GM12892 (cell line): ENCODE measurements around the gene TOR1AIP2.

Source experiments
- DNase-seq: peaks from one replicate; pipeline ENCODE4 v3.0.0; 2011; ENCODE audit not compliant: insufficient read length
- FAIRE-seq: peaks from 2 replicates; lab custom pipeline; 2011; peaks lifted over from hg19 to GRCh38; lab: Jason Lieb, UNC
- POLR2A ChIP-seq: IDR thresholded peaks from 2 replicates; pipeline ENCODE4 v1.6.1; 2011; ENCODE audit warnings: low read depth, low read length, control low read depth
- POLR2AphosphoS5 ChIP-seq: IDR thresholded peaks from 2 replicates; pipeline ENCODE4 v1.6.1; 2011; ENCODE audit warnings: low read depth, low read length, control low read depth
- TAF1 ChIP-seq: IDR thresholded peaks from 2 replicates; pipeline ENCODE4 v1.6.1; 2011; ENCODE audit warnings: low read depth, mild to moderate bottlenecking, control low read depth, low read length, borderline replicate concordance

The TOR1AIP2 gene

GRCh38 chr1:179798864-179799516, 78.6 kb downstream of the TOR1AIP2 start:
- no peak for FAIRE-seq
- TF ChIP-seq POLR2A, result no peak
- no peak for TF ChIP-seq TAF1
- TF ChIP-seq POLR2AphosphoS5, result no peak
- DNase-seq, result no peak

- no peak for TF ChIP-seq POLR2A
- no peak for TF ChIP-seq TAF1
- no peak for TF ChIP-seq POLR2AphosphoS5
- DNase-seq, result no peak
- FAIRE-seq, result no peak
Observed at GRCh38 chr1:179798213-179798863, 79.3 kb downstream of the TOR1AIP2 start.

DNA sequence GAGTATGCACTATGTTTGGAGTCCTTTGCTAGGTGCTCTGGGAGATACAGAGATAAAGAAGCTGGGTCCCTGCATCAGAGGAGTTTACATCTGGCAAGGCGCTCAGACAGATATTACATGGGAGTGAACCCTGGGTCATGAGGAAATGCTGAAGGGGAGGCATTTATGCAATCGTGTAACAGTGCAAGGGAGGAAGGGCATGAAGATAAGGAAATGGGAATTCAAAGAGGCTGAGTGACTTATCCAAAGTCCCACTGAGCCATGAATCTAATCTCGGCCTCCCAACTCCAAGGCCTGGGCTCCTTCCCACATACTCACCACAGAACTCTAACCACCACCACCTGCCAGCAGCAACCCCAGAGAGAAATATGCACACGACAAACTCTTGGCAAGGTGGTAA, 82.9 kb downstream of the TOR1AIP2 start:
- FAIRE-seq (no peak), DNase-seq (no peak)
- TF ChIP-seq TAF1, result no peak

DNA sequence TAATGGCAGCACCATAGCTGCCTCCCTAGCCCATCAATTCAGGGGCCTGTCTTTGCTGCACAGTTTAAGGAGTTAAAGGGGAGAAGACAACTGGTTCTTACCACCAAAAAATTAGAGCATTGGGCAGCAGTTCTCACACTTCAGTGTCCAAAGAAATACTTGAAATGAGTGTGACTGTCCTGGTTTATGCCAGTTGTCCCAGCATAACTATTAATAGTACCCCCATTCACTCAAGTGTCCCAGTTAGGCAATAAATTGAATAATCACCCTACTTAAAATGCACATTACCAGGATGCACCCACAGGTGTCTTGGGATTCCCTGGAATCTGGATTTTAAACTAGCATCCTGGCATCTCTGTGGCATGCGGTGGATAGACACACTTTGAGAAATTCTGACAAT, 83.5 kb downstream of the TOR1AIP2 start:
- DNase-seq, result no peak
- no peak for FAIRE-seq
- TF ChIP-seq POLR2AphosphoS5, result no peak
- TF ChIP-seq TAF1, result no peak
- no peak for TF ChIP-seq POLR2A

GRCh38 chr1:179793281-179793680, 84.3 kb downstream of the TOR1AIP2 start:
- DNase-seq (no peak), FAIRE-seq (no peak)
- TF ChIP-seq POLR2A (no peak), POLR2AphosphoS5 (no peak), TAF1 (no peak)
